Sigmoid colon (tissue), 7 donors: ENCODE data around the gene PSMB7. TPM values are rescaled to one million over a fixed set of nuclear protein-coding genes. Genes with fewer than 3 reads are reported as not detected.

ENCODE experiments used
- DNase-seq: peaks from one replicate; pipeline ENCODE4 v3.0.0-alpha.2; 2019
- H3K27ac ChIP-seq, 4 donors: fragments of 200-600 bp; sonication (generic); one replicate each; pipeline ENCODE4 v1.5.1; 2016 to 2019; ENCODE audit warnings: mild to moderate bottlenecking in 1 of 4
- H3K27me3 ChIP-seq, 3 donors: fragments of 200-600 bp; sonication (generic); one replicate each; pipeline ENCODE4 v1.5.1; 2019; ENCODE audit warnings: mild to moderate bottlenecking in 1 of 3
- H3K36me3 ChIP-seq, 4 donors: fragments of 200-600 bp; sonication (generic); one replicate each; pipeline ENCODE4 v1.5.1; 2016 to 2019
- H3K4me1 ChIP-seq, 4 donors: fragments of 200-600 bp; sonication (generic); one replicate each; pipeline ENCODE4 v1.5.1; 2017 to 2019
- H3K4me3 ChIP-seq, 4 donors: fragments of 200-600 bp; sonication (generic); one replicate each; pipeline ENCODE4 v1.5.1; 2017 to 2019; ENCODE audit warnings: mild to moderate bottlenecking in 2 of 4, moderate library complexity in 1 of 4
- H3K9me3 ChIP-seq, 4 donors: fragments of 200-600 bp in 3 of 4; sonication (generic) in 3 of 4; one replicate each; pipeline versions ENCODE4 v1.5.1 to v1.6.1; 2013 to 2019
- CTCF ChIP-seq, 4 experiments: fragments of 450-650 bp in 3 of 4; fragments of 200-600 bp in 1 of 4; IDR thresholded peaks; one replicate each; pipeline ENCODE4 v1.5.1; 2016 to 2019; ENCODE audit warnings: antibody characterized with exemption in 4 of 4, mild to moderate bottlenecking in 3 of 4, moderate library complexity in 2 of 4
- EP300 ChIP-seq, 4 donors: sonication (generic); formaldehyde crosslinking; IDR thresholded peaks; one replicate each; pipeline ENCODE4 v1.6.1; 2017; ENCODE audit warnings: antibody characterized with exemption in 4 of 4
- POLR2A ChIP-seq, 2 donors: fragments of 450-650 bp; IDR thresholded peaks; one replicate each; pipeline ENCODE4 v1.6.1; 2016; ENCODE audit warnings: antibody characterized with exemption in 2 of 2, mild to moderate bottlenecking in 2 of 2, moderate library complexity in 2 of 2
- POLR2AphosphoS5 ChIP-seq, 4 donors: sonication (generic); formaldehyde crosslinking; IDR thresholded peaks; one replicate each; pipeline ENCODE4 v1.6.1; 2017; ENCODE audit warnings: antibody characterized with exemption in 4 of 4
- WGBS, 2 donors: extraction: QIAGEN DNeasy Blood & Tissue Kit; methylation state at CpG; one replicate each; pipeline ENCODE4 v1.1.7; 2013; 5-methylcytosine and 5-hydroxymethylcytosine counted together
- intact Hi-C: fragments of 100-400 bp; cut with DNase I; formaldehyde crosslinking; loops from one replicate; pipeline ENCODE4 v1.15.1; 2023
- polyA plus RNA-seq, 3 donors: library from polyadenylated mRNA; stranded (reverse); fragments of 200-250 nt; gene quantifications; one replicate each; pipeline ENCODE4 v1.2.3, GENCODE V29; 2013
- total RNA-seq, 4 donors: library from RNA; depleted of rRNA; stranded (reverse); fragments of >200 nt; gene quantifications; one replicate each; pipeline ENCODE4 v1.1.0, GENCODE V29; 2016
- donor health status: healthy with polysubstance abuse.
- donor health status: Bipolar disorder and iron deficiency.
- donor health status: healthy.

The PSMB7 gene
- total and polyA plus RNA-seq, 7 donors, result 136 to 179 (median 171) TPM

- Histone ChIP-seq H3K27me3 (no peaks in the 10 kb centered on the region), H3K36me3 (peaks cover 0 to 56% (median 17%) of the 10 kb centered on the region in 4 donors), H3K4me1 (no peaks in the 10 kb centered on the region), H3K27ac (no peak overlapping the region), H3K4me3 (no peak overlapping the region), H3K9me3 (peaks cover 0 to 2% (median 0%) of the 10 kb centered on the region in 4 donors)
- WGBS, 2 donors, result 88 to 89% methylated on average over 14 of the region's 14 CpGs
- TF ChIP-seq POLR2AphosphoS5 (IDR thresholded peaks at IDR 0.05), result no peak
- no peak for TF ChIP-seq EP300 (IDR thresholded peaks at IDR 0.05)
- TF ChIP-seq POLR2A (IDR thresholded peaks at IDR 0.05), result no peak
- no peak for TF ChIP-seq CTCF (IDR thresholded peaks at IDR 0.05)
- intact Hi-C loops, result no loop called here
- DNase-seq, result no peak
These were observed 79.9 kb downstream of the PSMB7 start for GRCh38 chr9:124335320-124335707.

- Histone ChIP-seq H3K27ac (no peak overlapping the region), H3K4me3 (no peak overlapping the region), H3K27me3 (no peaks in the 10 kb centered on the region), H3K36me3 (peaks cover 0 to 58% (median 17%) of the 10 kb centered on the region in 4 donors), H3K9me3 (peaks cover 0 to 2% (median 0%) of the 10 kb centered on the region in 4 donors), H3K4me1 (no peaks in the 10 kb centered on the region)
- TF ChIP-seq EP300 (IDR thresholded peaks at IDR 0.05) (no peak), CTCF (IDR thresholded peaks at IDR 0.05) (no peak), POLR2A (IDR thresholded peaks at IDR 0.05) (no peak), POLR2AphosphoS5 (IDR thresholded peaks at IDR 0.05) (no peak)
- intact Hi-C loops, result no loop called here
- WGBS, 2 donors, result 91 to 93% methylated on average over 15 of the region's 15 CpGs
- DNase-seq, result no peak
These were observed 80.5 kb downstream of the PSMB7 start for GRCh38 chr9:124334568-124335319.

- H3K9me3 ChIP-seq, result peaks cover 0 to 2% (median 0%) of the 10 kb centered on the region in 4 donors
- no peak overlapping the region for H3K4me3 ChIP-seq
- H3K4me1 ChIP-seq, result no peaks in the 10 kb centered on the region
- TF ChIP-seq POLR2AphosphoS5 (IDR thresholded peaks at IDR 0.05), result no peak
- TF ChIP-seq EP300 (IDR thresholded peaks at IDR 0.05), result no peak
- no peak for TF ChIP-seq CTCF (IDR thresholded peaks at IDR 0.05)
- no peak for TF ChIP-seq POLR2A (IDR thresholded peaks at IDR 0.05)
- no peak overlapping the region for H3K27ac ChIP-seq
- WGBS, 2 donors, result 96% methylated on average over 7 of the region's 7 CpGs
- DNase-seq, result no peak
- H3K27me3 ChIP-seq, result no peaks in the 10 kb centered on the region
- H3K36me3 ChIP-seq, result peaks cover 0 to 69% (median 29%) of the 10 kb centered on the region in 4 donors
- intact Hi-C loops, result no loop called here
These were observed 82.1 kb downstream of the PSMB7 start for GRCh38 chr9:124333203-124333579.

GRCh38 chr9:124332361-124333202 is 82.7 kb downstream of the PSMB7 start:
- DNase-seq, result no peak
- Histone ChIP-seq H3K27ac (no peak overlapping the region), H3K9me3 (peaks cover 0 to 2% (median 0%) of the 10 kb centered on the region in 4 donors), H3K4me1 (no peaks in the 10 kb centered on the region), H3K4me3 (no peak overlapping the region), H3K36me3 (peaks cover under 1 to 69% (median 33%) of the 10 kb centered on the region in 4 donors), H3K27me3 (no peaks in the 10 kb centered on the region)
- no peak for TF ChIP-seq CTCF (IDR thresholded peaks at IDR 0.05)
- TF ChIP-seq POLR2A (IDR thresholded peaks at IDR 0.05), result no peak
- WGBS, 2 donors, result 79 to 92% methylated on average over 28 of the region's 28 CpGs
- intact Hi-C loops, result no loop called here
